WTC11 (cell line): ENCODE measurements around the gene TMEM183A. TPM values are rescaled to one million over a fixed set of nuclear protein-coding genes. Genes with fewer than 3 reads are reported as not detected.

Experiments
- ATF6 ChIP-seq: sonication (generic); formaldehyde crosslinking; IDR thresholded peaks from 2 replicates; pipeline ENCODE4 v1.8.1; 2023; ENCODE audit warnings: mild to moderate bottlenecking, missing genetic modification reagents
- CREB1 ChIP-seq: sonication (generic); formaldehyde crosslinking; IDR thresholded peaks from 2 replicates; pipeline ENCODE4 v1.8.0; 2023; ENCODE audit warnings: mild to moderate bottlenecking, missing genetic modification reagents
- E2F1 ChIP-seq: sonication (generic); formaldehyde crosslinking; IDR thresholded peaks from 2 replicates; pipeline ENCODE4 v1.8.0; 2022; ENCODE audit warnings: mild to moderate bottlenecking, missing genetic modification reagents
- ELF4 ChIP-seq: sonication (generic); formaldehyde crosslinking; IDR thresholded peaks from 2 replicates; pipeline ENCODE4 v1.8.1; 2022; ENCODE audit warnings: low read depth, mild to moderate bottlenecking, moderate library complexity, missing genetic modification reagents
- FOXP1 ChIP-seq: sonication (generic); formaldehyde crosslinking; IDR thresholded peaks from 2 replicates; pipeline ENCODE4 v1.8.0; 2022; ENCODE audit warnings: missing genetic modification reagents, mild to moderate bottlenecking, moderate library complexity, borderline replicate concordance
- HMGXB4 ChIP-seq: sonication (generic); formaldehyde crosslinking; IDR thresholded peaks from 2 replicates; pipeline ENCODE4 v1.8.1; 2023; ENCODE audit warnings: mild to moderate bottlenecking, moderate library complexity, missing genetic modification reagents
- NR2C2 ChIP-seq: sonication (generic); formaldehyde crosslinking; IDR thresholded peaks from 2 replicates; pipeline ENCODE4 v1.8.0; 2022; ENCODE audit warnings: mild to moderate bottlenecking, missing genetic modification reagents
- PREB ChIP-seq: sonication (generic); formaldehyde crosslinking; IDR thresholded peaks from 2 replicates; pipeline ENCODE4 v1.8.1; 2022; ENCODE audit warnings: mild to moderate bottlenecking, missing genetic modification reagents, moderate library complexity, borderline replicate concordance
- PRRX2 ChIP-seq: fragments of 250-450 bp; sonication (Bioruptor Pico); IDR thresholded peaks from 2 replicates; pipeline ENCODE4 v1.8.0; 2021; ENCODE audit warnings: mild to moderate bottlenecking
- SMAD4 ChIP-seq: sonication (generic); formaldehyde crosslinking; IDR thresholded peaks from 2 replicates; pipeline ENCODE4 v1.8.0; 2022; ENCODE audit warnings: mild to moderate bottlenecking, missing genetic modification reagents
- SOX15 ChIP-seq: fragments of 250-450 bp; sonication (Bioruptor Pico); IDR thresholded peaks from 2 replicates; pipeline ENCODE4 v1.9.0; 2021; ENCODE audit warnings: mild to moderate bottlenecking
- SP1 ChIP-seq: sonication (generic); formaldehyde crosslinking; conservative IDR thresholded peaks from 2 replicates; pipeline ENCODE4 v1.8.1; 2022; ENCODE audit warnings: missing genetic modification reagents
- TEAD1 ChIP-seq: sonication (generic); formaldehyde crosslinking; IDR thresholded peaks from 2 replicates; pipeline ENCODE4 v1.8.0; 2022; ENCODE audit warnings: mild to moderate bottlenecking, missing genetic modification reagents
- ZBTB21 ChIP-seq: sonication (generic); formaldehyde crosslinking; IDR thresholded peaks from 2 replicates; pipeline ENCODE4 v1.8.1; 2023; ENCODE audit warnings: mild to moderate bottlenecking, missing genetic modification reagents, borderline replicate concordance
- ZNF138 ChIP-seq: sonication (generic); formaldehyde crosslinking; conservative IDR thresholded peaks from 2 replicates; pipeline ENCODE4 v1.8.1; 2022; ENCODE audit warnings: mild to moderate bottlenecking, moderate library complexity, missing genetic modification reagents
- ZNF416 ChIP-seq: fragments of 250-450 bp; sonication (Bioruptor Pico); IDR thresholded peaks from 2 replicates; pipeline ENCODE4 v1.9.0; 2021; ENCODE audit warnings: mild to moderate bottlenecking, inconsistent platforms
- ZNF423 ChIP-seq: fragments of 250-450 bp; sonication (Bioruptor Pico); IDR thresholded peaks from 2 replicates; pipeline ENCODE4 v2.1.2; 2022; ENCODE audit warnings: mild to moderate bottlenecking, moderate library complexity
- total RNA-seq: library from RNA; stranded (reverse); gene quantifications from 3 replicates; pipeline ENCODE4 v1.2.3, GENCODE V29; 2021
- TF ChIP-seq, protein P1 (sequence below): sonication (generic); formaldehyde crosslinking; IDR thresholded peaks from 2 replicates; pipeline ENCODE4 v1.8.0; 2023; ENCODE audit warnings: missing genetic modification reagents, mild to moderate bottlenecking, borderline replicate concordance
- TF ChIP-seq, protein P2 (sequence below): sonication (generic); formaldehyde crosslinking; IDR thresholded peaks from 2 replicates; pipeline ENCODE4 v1.8.1; 2022; ENCODE audit warnings: mild to moderate bottlenecking, moderate library complexity, missing genetic modification reagents
- TF ChIP-seq, protein P3 (sequence below): fragments of 250-450 bp; sonication (Bioruptor Pico); IDR thresholded peaks from 2 replicates; pipeline ENCODE4 v2.1.2; 2022; ENCODE audit warnings: mild to moderate bottlenecking, moderate library complexity
- TF ChIP-seq, protein P4 (sequence below): sonication (generic); formaldehyde crosslinking; IDR thresholded peaks from 2 replicates; pipeline ENCODE4 v1.8.1; 2023; ENCODE audit warnings: mild to moderate bottlenecking, missing genetic modification reagents, moderate library complexity
- TF ChIP-seq, protein P5 (sequence below): sonication (generic); formaldehyde crosslinking; IDR thresholded peaks from 2 replicates; pipeline ENCODE4 v1.8.0; 2022; ENCODE audit warnings: mild to moderate bottlenecking, missing genetic modification reagents

Gene TMEM183A
- total RNA-seq, 1 experiment from 2014 or later = 108 TPM

DNA sequence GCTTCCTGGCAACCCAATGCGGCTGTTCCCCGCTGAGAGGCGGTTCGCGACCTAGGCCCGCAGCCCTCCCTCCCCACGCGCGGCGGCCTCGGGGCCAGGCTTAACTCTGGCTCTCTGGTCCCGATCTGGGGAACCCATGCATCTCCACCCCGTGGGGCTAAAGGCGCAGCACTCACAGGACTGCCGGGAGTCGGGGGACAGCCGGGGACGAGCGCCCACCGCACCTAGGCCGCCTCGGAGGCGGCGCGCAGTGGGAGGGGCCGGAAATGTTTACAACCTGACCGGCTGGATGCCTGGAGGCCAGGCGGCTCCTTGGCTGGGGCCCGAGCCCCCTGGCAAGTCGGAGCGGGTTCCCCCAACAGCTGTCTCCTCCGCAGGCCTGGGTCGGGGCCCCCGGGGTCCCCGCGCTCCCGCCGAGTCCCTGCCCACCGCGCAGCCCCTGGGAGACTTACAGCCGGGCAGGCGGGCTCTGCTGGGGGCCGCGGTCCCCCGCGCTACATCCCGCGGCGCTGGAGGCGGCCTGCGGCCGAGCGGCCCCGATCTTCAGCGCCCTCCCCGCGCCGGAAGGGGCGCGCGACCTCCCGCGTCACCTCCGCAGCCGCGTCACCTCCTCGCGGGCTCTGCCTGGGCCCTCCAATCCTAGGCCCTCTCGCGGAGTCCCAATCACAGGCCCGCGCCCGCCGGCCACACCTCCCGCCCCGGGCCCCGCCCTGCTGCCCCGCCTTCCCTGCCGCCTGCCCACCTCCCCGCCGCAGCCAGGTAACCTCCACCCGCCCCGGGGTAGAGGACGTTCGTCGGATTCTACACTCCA is 49.2 kb upstream of the TMEM183A start, which contains the start of gene ADIPOR1 (continued):
- TF ChIP-seq, protein P1, sequence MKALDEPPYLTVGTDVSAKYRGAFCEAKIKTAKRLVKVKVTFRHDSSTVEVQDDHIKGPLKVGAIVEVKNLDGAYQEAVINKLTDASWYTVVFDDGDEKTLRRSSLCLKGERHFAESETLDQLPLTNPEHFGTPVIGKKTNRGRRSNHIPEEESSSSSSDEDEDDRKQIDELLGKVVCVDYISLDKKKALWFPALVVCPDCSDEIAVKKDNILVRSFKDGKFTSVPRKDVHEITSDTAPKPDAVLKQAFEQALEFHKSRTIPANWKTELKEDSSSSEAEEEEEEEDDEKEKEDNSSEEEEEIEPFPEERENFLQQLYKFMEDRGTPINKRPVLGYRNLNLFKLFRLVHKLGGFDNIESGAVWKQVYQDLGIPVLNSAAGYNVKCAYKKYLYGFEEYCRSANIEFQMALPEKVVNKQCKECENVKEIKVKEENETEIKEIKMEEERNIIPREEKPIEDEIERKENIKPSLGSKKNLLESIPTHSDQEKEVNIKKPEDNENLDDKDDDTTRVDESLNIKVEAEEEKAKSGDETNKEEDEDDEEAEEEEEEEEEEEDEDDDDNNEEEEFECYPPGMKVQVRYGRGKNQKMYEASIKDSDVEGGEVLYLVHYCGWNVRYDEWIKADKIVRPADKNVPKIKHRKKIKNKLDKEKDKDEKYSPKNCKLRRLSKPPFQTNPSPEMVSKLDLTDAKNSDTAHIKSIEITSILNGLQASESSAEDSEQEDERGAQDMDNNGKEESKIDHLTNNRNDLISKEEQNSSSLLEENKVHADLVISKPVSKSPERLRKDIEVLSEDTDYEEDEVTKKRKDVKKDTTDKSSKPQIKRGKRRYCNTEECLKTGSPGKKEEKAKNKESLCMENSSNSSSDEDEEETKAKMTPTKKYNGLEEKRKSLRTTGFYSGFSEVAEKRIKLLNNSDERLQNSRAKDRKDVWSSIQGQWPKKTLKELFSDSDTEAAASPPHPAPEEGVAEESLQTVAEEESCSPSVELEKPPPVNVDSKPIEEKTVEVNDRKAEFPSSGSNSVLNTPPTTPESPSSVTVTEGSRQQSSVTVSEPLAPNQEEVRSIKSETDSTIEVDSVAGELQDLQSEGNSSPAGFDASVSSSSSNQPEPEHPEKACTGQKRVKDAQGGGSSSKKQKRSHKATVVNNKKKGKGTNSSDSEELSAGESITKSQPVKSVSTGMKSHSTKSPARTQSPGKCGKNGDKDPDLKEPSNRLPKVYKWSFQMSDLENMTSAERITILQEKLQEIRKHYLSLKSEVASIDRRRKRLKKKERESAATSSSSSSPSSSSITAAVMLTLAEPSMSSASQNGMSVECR (CRISPR knock-in tag) = peak; percentile 29; the same call in 1 of the 2 replicates
- TF ChIP-seq SP1 = peak; percentile 89
- no peak for TF ChIP-seq SOX15
- TF ChIP-seq, protein P2, sequence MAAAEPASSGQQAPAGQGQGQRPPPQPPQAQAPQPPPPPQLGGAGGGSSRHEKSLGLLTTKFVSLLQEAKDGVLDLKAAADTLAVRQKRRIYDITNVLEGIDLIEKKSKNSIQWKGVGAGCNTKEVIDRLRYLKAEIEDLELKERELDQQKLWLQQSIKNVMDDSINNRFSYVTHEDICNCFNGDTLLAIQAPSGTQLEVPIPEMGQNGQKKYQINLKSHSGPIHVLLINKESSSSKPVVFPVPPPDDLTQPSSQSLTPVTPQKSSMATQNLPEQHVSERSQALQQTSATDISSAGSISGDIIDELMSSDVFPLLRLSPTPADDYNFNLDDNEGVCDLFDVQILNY (CRISPR knock-in tag) = 0 out of 2 replicates have a peak, but pooled peaks have one; percentile 9
- peak; percentile 20; the same call in 1 of the 2 replicates for TF ChIP-seq FOXP1 (CRISPR knock-in tag)
- TF ChIP-seq ZBTB21 (CRISPR knock-in tag) = no peak
- no peak for TF ChIP-seq ATF6
- peak; percentile 67; the same call in 1 of the 2 replicates for TF ChIP-seq ZNF416
- TF ChIP-seq PRRX2 = no peak
- no peak for TF ChIP-seq ZNF138
- no peak for TF ChIP-seq ZNF423 (CRISPR knock-in tag)
- TF ChIP-seq, protein P3, sequence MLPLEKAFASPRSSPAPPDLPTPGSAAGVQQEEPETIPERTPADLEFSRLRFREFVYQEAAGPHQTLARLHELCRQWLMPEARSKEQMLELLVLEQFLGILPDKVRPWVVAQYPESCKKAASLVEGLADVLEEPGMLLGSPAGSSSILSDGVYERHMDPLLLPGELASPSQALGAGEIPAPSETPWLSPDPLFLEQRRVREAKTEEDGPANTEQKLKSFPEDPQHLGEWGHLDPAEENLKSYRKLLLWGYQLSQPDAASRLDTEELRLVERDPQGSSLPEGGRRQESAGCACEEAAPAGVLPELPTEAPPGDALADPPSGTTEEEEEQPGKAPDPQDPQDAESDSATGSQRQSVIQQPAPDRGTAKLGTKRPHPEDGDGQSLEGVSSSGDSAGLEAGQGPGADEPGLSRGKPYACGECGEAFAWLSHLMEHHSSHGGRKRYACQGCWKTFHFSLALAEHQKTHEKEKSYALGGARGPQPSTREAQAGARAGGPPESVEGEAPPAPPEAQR = no peak
- TF ChIP-seq, protein P4, sequence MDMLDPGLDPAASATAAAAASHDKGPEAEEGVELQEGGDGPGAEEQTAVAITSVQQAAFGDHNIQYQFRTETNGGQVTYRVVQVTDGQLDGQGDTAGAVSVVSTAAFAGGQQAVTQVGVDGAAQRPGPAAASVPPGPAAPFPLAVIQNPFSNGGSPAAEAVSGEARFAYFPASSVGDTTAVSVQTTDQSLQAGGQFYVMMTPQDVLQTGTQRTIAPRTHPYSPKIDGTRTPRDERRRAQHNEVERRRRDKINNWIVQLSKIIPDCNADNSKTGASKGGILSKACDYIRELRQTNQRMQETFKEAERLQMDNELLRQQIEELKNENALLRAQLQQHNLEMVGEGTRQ (CRISPR knock-in tag) = peak; percentile 25; the same call in 1 of the 2 replicates
- no peak for TF ChIP-seq NR2C2 (CRISPR knock-in tag)
- no peak for TF ChIP-seq ELF4 (CRISPR knock-in tag)
- peak; percentile 13; the same call in 1 of the 2 replicates for TF ChIP-seq HMGXB4 (CRISPR knock-in tag)
- no peak for TF ChIP-seq CREB1
- TF ChIP-seq TEAD1 = 0 out of 2 replicates have a peak, but pooled peaks have one; percentile 71
- TF ChIP-seq E2F1 (CRISPR knock-in tag) = no peak
- TF ChIP-seq PREB (CRISPR knock-in tag) = no peak
- TF ChIP-seq, protein P5, sequence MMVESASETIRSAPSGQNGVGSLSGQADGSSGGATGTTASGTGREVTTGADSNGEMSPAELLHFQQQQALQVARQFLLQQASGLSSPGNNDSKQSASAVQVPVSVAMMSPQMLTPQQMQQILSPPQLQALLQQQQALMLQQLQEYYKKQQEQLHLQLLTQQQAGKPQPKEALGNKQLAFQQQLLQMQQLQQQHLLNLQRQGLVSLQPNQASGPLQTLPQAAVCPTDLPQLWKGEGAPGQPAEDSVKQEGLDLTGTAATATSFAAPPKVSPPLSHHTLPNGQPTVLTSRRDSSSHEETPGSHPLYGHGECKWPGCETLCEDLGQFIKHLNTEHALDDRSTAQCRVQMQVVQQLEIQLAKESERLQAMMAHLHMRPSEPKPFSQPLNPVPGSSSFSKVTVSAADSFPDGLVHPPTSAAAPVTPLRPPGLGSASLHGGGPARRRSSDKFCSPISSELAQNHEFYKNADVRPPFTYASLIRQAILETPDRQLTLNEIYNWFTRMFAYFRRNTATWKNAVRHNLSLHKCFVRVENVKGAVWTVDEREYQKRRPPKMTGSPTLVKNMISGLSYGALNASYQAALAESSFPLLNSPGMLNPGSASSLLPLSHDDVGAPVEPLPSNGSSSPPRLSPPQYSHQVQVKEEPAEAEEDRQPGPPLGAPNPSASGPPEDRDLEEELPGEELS (CRISPR knock-in tag) = peak; percentile 47; the same call in 1 of the 2 replicates
- TF ChIP-seq SMAD4 (CRISPR knock-in tag) = no peak
